ENCODE results near the gene TMEM176A.
"Not testable (repeated sequence)": the region's sequence is repeated elsewhere in the genome, so short reads cannot be mapped to it uniquely, and the experiment has no call there.

The TMEM176A gene

GRCh38 chr7:150800581-150801241 lies at the start of gene TMEM176A:
TMEM176A (plus strand) TSS chr7:150800769; CDS start chr7:150801551, 782 bp downstream.
- no peak for DNase-seq

- DNase-seq, result no peak
These were observed 48.9 kb upstream of the TMEM176A start for GRCh38 chr7:150751702-150752101.

- no peak for DNase-seq
These were observed 47.3 kb upstream of the TMEM176A start for GRCh38 chr7:150753239-150753638.

- DNase-seq, result peak in 1 of 2 experiments; percentile 5
These were observed 46.6 kb upstream of the TMEM176A start for GRCh38 chr7:150753826-150754603.

GRCh38 chr7:150754951-150755350 lies 45.6 kb upstream of the TMEM176A start:
- no peak for DNase-seq

- DNase-seq, result no peak
These were observed 45.0 kb upstream of the TMEM176A start for GRCh38 chr7:150755473-150756099.

GRCh38 chr7:150756166-150756565 lies 44.4 kb upstream of the TMEM176A start:
- no peak for DNase-seq

- no peak for DNase-seq
These were observed 43.7 kb upstream of the TMEM176A start for GRCh38 chr7:150756858-150757257.

- DNase-seq, result no peak
These were observed 41.1 kb upstream of the TMEM176A start for GRCh38 chr7:150759479-150759878.

- no peak for DNase-seq
These were observed 34.2 kb upstream of the TMEM176A start for GRCh38 chr7:150766334-150766709.

- DNase-seq, result no peak
These were observed 30.8 kb upstream of the TMEM176A start for GRCh38 chr7:150769768-150770167.

GRCh38 chr7:150774131-150774530 lies 26.4 kb upstream of the TMEM176A start:
- not testable (repeated sequence) for DNase-seq

GRCh38 chr7:150778014-150778737 lies 22.4 kb upstream of the TMEM176A start:
- no peak for DNase-seq

GRCh38 chr7:150778738-150779301 lies 21.7 kb upstream of the TMEM176A start:
- DNase-seq, result peak; percentile 48 to 71

- no peak for DNase-seq
These were observed 20.3 kb upstream of the TMEM176A start for GRCh38 chr7:150780292-150780691.

- DNase-seq, result no peak
These were observed 19.5 kb upstream of the TMEM176A start for GRCh38 chr7:150781103-150781502.

- DNase-seq, result no peak
These were observed 18.6 kb upstream of the TMEM176A start for GRCh38 chr7:150781961-150782360.

- DNase-seq, result no peak
These were observed 16.3 kb upstream of the TMEM176A start for GRCh38 chr7:150784120-150784736.

GRCh38 chr7:150784954-150785353 lies 15.6 kb upstream of the TMEM176A start:
- DNase-seq, result no peak

- no peak for DNase-seq
These were observed 13.0 kb upstream of the TMEM176A start for GRCh38 chr7:150787321-150788281.
